RWPE2 (cell line): ENCODE data around the gene DSG3.

ENCODE experiments used
- ATAC-seq: fragments of 200-7000 bp; cut with Tn5 transposase; 3 replicates; pipeline ENCODE4 v1.9.1; 2021; ENCODE audit warnings: low read depth
- DNase-seq: peaks from one replicate; pipeline ENCODE4 v3.0.0-alpha.2; 2020; ENCODE audit warnings: low spot score
- H3K27ac ChIP-seq: fragments of 450-650 bp; 2 replicates; pipeline ENCODE4 v1.5.1; 2017; ENCODE audit warnings: mild to moderate bottlenecking; ENCODE audit not compliant: poor library complexity, severe bottlenecking
- H3K27me3 ChIP-seq: fragments of 250-450 bp; sonication (Bioruptor Pico); 2 replicates; pipeline ENCODE4 v1.5.1; 2021; ENCODE audit warnings: mild to moderate bottlenecking, moderate library complexity; ENCODE audit not compliant: insufficient read depth, poor library complexity, severe bottlenecking
- H3K36me3 ChIP-seq: fragments of 250-450 bp; sonication (Bioruptor Pico); 2 replicates; pipeline ENCODE4 v1.5.1; 2020; ENCODE audit warnings: low read depth, mild to moderate bottlenecking, moderate library complexity
- H3K4me1 ChIP-seq: fragments of 250-450 bp; sonication (Bioruptor Pico); 2 replicates; pipeline ENCODE4 v1.5.1; 2021; ENCODE audit warnings: mild to moderate bottlenecking, moderate library complexity; ENCODE audit not compliant: insufficient read depth, poor library complexity, severe bottlenecking
- H3K4me3 ChIP-seq: fragments of 250-450 bp; sonication (Bioruptor Pico); 2 replicates; pipeline ENCODE4 v1.5.1; 2021; ENCODE audit warnings: mild to moderate bottlenecking, moderate library complexity; ENCODE audit not compliant: severe bottlenecking
- H3K9me3 ChIP-seq: fragments of 250-450 bp; sonication (Bioruptor Pico); 2 replicates; pipeline ENCODE4 v1.5.1; 2021; ENCODE audit warnings: mild to moderate bottlenecking, moderate library complexity; ENCODE audit not compliant: severe bottlenecking
- TF ChIP-seq, protein P1 (sequence below): fragments of 450-650 bp; IDR thresholded peaks from one replicate; pipeline ENCODE4 v1.5.1; 2017; ENCODE audit warnings: mild to moderate bottlenecking, moderate library complexity; ENCODE audit not compliant: poor library complexity, severe bottlenecking

Gene DSG3

DNA sequence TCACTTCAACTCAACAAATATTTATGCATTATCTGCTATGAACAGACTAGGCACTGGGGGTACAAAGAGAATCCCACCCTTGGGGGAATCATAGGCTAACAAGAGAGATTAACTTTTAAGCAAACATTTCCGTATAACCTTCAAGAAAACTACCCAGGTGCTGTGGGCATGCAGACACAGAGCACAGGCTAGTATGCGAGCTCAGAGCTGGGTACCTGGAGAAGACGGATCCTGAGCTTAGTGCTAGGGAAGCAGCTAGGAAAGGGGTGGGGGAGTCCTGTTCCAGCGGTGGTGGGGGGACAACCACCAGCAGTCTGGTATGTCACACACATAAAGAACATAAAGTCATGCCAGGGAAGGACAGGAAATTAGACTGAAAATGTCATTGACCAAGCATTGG, 17.5 kb upstream of the DSG3 start:
- Histone ChIP-seq H3K4me1 (peaks cover 25% of the 10 kb centered on the region), H3K27ac (peak overlapping the region; percentile 53), H3K4me3 (no peak overlapping the region), H3K9me3 (peaks cover 8% of the 10 kb centered on the region), H3K27me3 (no peaks in the 10 kb centered on the region), H3K36me3 (no peaks in the 10 kb centered on the region)
- no peak for ATAC-seq
- DNase-seq: no peak
- TF ChIP-seq, protein P1, sequence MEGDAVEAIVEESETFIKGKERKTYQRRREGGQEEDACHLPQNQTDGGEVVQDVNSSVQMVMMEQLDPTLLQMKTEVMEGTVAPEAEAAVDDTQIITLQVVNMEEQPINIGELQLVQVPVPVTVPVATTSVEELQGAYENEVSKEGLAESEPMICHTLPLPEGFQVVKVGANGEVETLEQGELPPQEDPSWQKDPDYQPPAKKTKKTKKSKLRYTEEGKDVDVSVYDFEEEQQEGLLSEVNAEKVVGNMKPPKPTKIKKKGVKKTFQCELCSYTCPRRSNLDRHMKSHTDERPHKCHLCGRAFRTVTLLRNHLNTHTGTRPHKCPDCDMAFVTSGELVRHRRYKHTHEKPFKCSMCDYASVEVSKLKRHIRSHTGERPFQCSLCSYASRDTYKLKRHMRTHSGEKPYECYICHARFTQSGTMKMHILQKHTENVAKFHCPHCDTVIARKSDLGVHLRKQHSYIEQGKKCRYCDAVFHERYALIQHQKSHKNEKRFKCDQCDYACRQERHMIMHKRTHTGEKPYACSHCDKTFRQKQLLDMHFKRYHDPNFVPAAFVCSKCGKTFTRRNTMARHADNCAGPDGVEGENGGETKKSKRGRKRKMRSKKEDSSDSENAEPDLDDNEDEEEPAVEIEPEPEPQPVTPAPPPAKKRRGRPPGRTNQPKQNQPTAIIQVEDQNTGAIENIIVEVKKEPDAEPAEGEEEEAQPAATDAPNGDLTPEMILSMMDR: no peak

DNA sequence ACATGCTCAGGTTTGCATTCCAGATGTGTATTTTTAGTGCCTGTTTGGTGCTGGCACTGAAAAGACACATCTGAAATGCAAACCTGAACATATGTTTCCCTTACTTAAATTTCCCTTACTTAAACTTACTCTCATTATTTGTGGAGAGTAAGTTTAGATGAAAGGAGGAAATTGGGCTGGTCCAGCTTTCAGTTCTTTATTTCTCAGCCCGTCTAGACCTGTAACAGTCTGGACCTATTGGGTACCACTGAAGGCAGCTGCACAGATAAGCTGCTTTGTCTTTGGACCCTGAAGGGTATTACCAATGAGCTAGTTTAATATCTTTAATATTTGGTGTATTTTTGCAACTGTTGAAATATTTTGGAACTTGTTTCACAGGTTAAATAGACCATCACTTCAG, 17.0 kb upstream of the DSG3 start:
- H3K27ac ChIP-seq: peak overlapping the region; percentile 53
- no peak for ATAC-seq
- peaks cover 22% of the 10 kb centered on the region for H3K4me1 ChIP-seq
- H3K9me3 ChIP-seq: peaks cover 8% of the 10 kb centered on the region
- no peak overlapping the region for H3K4me3 ChIP-seq
- no peak for DNase-seq
- TF ChIP-seq, protein P1: no peak
- no peaks in the 10 kb centered on the region for H3K36me3 ChIP-seq
- no peaks in the 10 kb centered on the region for H3K27me3 ChIP-seq

DNA sequence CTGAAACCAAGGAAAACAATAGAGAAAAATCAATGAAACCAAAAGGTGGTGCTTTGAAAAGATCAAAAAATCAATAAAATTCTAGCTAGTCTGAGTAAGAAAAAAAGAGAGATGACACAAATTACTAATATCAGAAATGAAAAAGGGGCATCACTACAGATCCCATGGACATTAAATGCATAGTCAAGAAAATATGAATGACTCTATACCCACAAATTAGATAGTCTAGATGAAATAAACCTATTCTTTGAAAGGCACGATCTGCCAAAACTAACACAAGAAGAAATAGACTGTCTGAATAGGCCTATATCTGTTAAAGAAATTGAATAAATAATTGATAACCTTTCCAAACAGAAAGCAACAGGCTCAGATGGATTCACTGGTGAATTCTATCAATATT, 15.2 kb upstream of the DSG3 start:
- ATAC-seq (no peak), DNase-seq (no peak)
- Histone ChIP-seq H3K9me3 (peaks cover 8% of the 10 kb centered on the region), H3K27me3 (no peaks in the 10 kb centered on the region), H3K4me1 (peaks cover 16% of the 10 kb centered on the region), H3K36me3 (no peaks in the 10 kb centered on the region), H3K4me3 (no peak overlapping the region), H3K27ac (no peak overlapping the region)
- TF ChIP-seq, protein P1: no peak

DNA sequence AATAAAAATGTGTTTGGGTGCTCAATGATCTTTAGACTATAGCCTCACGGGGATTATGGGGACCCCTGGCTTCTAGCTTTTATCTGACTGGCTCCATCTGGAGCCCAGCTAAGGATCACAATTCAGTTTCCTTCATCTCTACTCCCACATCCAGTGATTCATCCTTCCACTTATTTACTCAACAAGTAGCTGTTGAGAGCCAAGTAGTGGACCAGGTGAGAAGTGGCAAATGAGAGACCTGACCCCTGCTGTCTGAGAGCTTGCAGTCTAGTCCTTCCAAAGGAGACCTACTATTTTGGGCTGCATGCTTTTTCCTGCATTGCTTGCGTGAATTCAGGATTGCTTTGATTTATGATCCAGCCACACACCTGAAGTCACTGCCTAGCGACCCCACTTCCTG, 10.7 kb upstream of the DSG3 start:
- Histone ChIP-seq H3K27me3 (no peaks in the 10 kb centered on the region), H3K9me3 (peaks cover 5% of the 10 kb centered on the region), H3K36me3 (no peaks in the 10 kb centered on the region), H3K27ac (no peak overlapping the region), H3K4me3 (no peak overlapping the region), H3K4me1 (no peaks in the 10 kb centered on the region)
- DNase-seq: no peak
- peak; percentile 50; the same call in 2 of the 3 replicates for ATAC-seq
- TF ChIP-seq, protein P1: no peak

DNA sequence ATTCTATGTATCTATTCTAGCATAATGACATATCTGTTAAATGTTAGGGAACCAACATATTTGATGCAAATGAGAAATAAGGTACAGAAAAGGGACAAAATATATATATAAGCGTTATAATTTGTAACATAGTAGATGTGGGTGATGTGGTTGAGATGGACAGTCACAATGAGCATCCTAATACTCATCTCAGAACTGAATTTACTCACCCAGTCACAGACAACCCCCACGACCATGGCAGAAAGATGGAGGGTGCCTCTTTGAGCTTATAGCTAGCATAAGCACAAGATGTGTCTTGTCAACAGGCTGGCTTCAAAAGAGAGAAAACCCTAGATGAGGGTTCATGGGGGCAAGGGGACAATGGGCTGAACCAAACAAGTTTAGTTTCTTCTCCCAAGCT, 9.1 kb upstream of the DSG3 start:
- no peak overlapping the region for H3K27ac ChIP-seq
- ATAC-seq (no peak), DNase-seq (no peak)
- no peaks in the 10 kb centered on the region for H3K4me1 ChIP-seq
- H3K9me3 ChIP-seq: no peaks in the 10 kb centered on the region
- no peaks in the 10 kb centered on the region for H3K27me3 ChIP-seq
- H3K36me3 ChIP-seq: no peaks in the 10 kb centered on the region
- H3K4me3 ChIP-seq: no peak overlapping the region
- TF ChIP-seq, protein P1: no peak
